Effector CD4-positive, alpha-beta T cell (primary cell): ENCODE results near the gene METTL16.

Experiments used
- DNase-seq: peaks from one replicate; pipeline ENCODE4 v3.0.0-alpha.2; 2020

Gene METTL16

DNA sequence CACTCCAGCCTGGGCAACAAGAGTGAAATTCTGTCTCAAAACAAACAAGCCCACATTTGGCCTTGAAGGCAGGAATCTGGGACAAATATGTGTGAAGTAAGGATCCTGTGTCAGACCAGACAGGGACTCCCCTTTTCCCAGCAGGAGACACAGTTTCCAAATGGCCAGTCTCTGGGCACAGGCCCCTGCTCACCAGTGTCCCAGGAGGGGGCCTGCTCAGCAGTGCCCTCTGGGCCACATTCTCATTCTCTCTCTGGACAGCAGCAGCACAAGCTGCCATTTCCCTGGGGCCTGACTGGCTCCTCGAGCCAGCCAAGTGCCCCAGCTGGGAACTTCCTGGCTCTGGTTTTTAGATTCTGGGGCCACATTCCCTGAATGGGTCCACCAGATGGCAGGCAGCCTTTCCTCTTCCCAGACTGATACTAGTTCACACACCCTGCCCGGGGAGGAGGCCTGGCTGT, 99.1 kb downstream of the METTL16 start:
- no peak for DNase-seq

DNA sequence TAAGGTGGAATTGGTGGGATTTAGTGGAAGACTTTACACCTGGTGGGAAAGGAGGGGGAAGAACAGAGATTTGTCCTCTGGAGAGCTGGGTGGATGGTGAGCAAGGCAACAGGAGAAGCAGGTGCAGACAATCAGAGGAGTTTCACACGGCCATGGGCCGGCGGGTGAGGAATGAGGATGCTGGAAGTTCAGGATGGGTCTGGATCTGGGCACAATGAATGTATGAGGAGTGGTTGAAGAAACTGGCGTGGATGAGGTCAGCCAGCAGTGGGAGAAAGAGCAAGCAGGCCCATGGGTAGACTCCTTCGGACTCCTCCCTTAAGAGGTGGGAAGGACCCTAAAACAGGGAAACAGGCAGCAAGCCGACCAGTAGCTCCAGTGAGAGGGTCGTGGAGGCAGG, 100.7 kb downstream of the METTL16 start:
- DNase-seq: no peak

- no peak for DNase-seq
These were observed 104.5 kb downstream of the METTL16 start for GRCh38 chr17:2406903-2407790.

DNA sequence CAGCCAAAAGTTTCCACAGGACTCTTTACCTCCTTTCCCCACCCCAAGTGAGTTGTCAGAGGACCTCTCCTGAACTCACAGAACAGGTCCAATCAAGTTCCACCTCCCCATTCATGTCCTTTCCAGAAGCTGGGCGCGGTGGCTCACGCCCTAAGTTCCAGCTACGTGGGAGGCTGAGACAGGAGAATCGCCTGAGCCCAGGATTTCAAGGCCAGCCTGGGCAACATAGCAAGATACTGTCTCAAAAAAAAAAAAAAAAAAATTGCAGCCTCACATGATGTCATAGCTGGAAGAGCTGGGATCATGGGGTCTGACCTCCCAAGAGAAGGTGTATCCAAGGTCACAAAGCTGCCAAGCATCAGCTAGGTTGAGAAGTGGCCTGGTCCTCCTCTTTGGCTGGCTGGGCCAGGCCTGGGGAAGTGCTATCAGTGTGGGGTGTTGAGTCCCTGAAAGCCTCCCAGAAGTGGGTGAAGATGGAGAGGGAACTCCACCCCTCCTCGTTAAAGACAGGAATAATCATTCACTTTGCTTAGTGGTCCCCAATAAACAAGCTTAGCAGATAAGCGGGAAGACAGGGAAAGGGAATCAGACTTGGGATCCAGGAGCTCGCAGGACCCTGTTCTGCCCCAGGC, 105.3 kb downstream of the METTL16 start:
- no peak for DNase-seq

- DNase-seq: no peak
These were observed 106.3 kb downstream of the METTL16 start for GRCh38 chr17:2405247-2405926.

DNA sequence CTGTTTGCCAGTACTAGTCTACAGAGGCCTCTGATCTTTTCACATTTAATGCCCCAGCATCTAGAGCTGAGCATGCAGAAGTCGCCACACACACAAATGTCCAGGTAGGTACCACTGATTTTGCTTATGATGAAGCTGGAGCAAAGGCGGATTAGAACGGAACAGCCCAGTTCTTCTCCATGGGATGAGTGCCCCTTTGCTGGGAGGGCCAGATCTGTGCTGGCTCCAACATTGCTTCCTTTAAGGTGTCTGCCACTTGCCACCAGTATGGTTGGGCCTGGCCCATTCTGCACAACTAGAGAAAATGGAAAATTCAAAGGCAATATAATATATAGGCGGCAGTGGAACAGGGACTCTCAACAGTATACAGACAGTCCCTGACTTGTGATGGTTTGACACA, 108.6 kb downstream of the METTL16 start:
- no peak for DNase-seq

GRCh38 chr17:2402544-2402943, 109.1 kb downstream of the METTL16 start:
- DNase-seq: no peak

GRCh38 chr17:2401426-2402221, 110.1 kb downstream of the METTL16 start:
- peak; percentile 99 for DNase-seq

DNA sequence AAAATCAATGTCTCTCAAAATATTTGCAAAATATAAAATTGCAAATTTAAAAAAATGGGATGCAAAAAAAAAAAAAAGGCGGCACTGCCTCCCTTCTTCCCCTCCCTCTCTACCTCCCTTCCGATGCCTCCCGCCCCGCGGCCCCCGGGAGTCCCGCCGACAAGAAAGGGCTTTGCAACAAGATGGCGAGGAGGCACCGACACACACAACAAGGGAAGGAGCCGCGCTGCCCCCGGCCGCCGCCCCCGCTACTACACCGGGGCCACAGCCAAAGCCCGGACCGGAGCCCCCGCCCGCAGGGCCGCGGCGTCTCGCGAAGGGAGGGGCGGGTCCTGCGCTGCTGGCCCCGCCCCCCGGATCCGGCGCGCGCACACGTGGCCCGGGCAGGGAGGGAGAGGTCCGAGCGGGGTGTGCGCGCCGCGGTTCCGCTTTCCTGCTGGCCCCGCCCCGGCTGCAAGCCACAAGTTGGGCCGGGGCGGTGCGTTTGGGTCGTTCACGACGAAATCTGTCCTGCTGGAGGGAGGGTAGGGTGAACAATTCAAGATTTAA, 110.7 kb downstream of the METTL16 start, which contains the start of gene MNT:
Gene MNT (minus strand): TSS at position 184 of the 549 bp plus-strand sequence. CDS start 348 bp downstream, outside the sequence.
- peak; percentile 93 for DNase-seq

- DNase-seq: peak; percentile 46
These were observed 111.2 kb downstream of the METTL16 start for GRCh38 chr17:2400474-2400866.

GRCh38 chr17:2399572-2400473, 111.9 kb downstream of the METTL16 start:
- DNase-seq: peak; percentile 88

DNA sequence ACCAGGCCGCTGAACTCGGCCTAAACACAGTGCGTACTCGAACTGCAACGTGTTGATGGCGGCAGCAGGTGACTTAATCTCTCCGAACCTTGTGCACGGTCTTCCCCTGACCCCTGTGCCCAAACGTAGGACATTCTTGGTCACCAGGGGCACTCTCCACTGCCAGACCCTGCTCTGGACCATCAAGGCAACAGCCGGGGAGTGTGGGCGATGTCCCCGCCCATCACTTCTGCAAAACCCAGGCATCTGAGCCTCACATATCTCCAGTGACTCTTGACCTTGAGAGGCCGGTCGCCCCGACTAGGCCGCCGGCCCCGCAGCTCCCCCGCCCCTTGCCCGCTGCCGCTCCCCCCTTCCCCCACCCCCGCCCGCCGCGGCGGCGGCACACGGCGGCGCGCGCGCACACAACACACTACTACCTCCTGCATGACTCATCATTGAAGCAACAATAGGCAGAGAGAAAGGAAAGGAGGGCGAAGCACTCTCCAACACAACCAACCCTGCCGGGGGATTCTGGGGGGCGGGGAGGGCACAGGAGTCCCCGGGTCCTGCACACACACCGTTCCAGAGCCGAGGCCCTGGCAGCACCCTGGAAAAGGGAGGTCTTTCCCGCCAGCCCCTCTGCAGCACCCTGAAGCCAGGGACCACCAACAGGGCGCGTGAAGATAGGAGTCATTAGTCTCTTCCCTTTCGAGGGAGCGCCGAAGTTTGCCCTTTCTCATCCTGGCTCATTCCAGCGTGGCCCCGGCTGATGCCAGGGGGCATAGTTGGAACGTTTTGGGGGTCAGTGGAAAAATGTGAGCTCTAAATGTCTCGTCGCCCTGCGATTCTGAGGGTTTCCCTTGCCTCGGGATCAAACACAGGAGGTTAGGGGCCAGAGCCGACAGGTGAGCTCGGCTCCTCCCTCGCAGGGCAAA, 112.8 kb downstream of the METTL16 start:
- DNase-seq: peak; percentile 54

- no peak for DNase-seq
These were observed 113.5 kb downstream of the METTL16 start for GRCh38 chr17:2398182-2398581.

DNA sequence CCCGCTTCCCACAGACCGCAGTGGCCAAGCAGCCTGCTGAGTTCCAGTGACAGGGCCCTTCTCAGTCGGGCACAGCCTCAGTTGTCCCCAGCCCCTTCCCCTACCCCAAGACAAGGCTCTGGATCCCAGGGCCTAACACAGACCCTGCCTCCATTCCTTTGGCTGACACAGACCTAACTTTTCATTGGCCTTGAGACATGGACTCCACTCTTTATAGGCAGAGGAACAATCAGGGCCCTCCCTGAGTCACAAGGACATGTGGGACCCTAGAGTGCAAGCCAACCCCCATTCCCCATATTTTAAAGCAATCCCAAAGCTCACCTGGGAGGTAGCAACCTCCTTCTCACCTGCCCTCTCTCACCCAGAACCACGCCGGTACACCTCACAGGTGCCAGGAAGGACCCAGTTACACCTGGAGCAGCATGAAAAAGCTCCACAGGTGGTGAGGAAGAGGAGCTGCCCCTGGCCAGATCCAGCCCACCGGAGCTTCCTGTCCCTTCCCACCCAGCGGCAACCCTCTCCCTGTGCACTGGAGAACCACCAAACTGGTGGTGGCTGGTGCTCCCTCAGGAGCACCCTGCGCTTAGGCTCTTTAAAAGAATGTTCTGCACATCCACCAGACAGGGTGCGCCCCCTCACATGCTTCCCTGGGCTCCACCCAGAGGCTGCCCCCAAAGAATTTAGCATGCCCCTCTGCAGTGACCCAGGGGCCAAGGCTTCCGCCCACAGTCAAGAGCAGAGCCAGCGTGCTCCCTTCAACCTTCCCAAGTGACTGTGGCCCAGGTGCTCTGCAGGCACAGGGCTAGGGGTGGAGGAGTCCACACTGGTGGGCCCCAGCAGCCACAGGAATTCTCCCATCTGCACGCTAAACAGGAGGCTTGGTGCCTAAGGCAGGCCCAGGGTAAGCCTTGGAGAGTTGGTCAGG, 114.2 kb downstream of the METTL16 start:
- no peak for DNase-seq

DNA sequence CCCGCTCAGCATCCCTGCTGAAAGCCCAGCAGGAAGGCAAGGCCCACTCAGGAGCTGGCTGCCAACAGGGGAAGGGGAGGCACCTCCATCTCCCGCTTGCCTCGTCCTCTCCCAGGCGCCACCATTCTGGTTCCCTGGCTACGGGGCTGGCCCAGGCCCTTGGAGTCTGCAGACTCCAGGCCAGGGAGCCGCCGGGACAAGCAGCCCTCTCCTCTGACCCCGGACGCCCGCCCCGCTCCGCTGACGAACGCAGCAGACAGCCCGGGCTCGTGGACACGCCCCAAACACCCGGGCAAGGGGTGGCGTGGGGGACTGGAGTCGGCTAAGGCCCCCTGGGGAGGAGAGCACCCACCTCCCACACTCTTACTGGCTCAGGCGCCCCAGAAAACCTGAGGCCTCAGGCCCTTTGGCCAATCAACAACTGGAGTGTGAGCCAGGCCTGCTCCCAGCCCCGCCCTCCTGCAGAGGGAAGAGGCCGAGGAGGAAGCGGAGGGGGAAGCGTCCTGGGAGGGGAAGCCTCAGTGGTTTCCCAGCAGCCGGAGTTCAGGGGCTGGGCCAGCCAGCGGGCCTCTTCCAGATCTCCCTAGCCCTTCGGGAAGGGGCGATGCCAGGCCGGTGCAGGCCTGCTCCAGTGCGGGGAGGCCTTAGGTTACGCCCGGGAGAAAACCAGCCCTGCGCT, 115.0 kb downstream of the METTL16 start:
- DNase-seq: peak; percentile 33

GRCh38 chr17:2396192-2396567, 115.5 kb downstream of the METTL16 start:
- DNase-seq: no peak

DNA sequence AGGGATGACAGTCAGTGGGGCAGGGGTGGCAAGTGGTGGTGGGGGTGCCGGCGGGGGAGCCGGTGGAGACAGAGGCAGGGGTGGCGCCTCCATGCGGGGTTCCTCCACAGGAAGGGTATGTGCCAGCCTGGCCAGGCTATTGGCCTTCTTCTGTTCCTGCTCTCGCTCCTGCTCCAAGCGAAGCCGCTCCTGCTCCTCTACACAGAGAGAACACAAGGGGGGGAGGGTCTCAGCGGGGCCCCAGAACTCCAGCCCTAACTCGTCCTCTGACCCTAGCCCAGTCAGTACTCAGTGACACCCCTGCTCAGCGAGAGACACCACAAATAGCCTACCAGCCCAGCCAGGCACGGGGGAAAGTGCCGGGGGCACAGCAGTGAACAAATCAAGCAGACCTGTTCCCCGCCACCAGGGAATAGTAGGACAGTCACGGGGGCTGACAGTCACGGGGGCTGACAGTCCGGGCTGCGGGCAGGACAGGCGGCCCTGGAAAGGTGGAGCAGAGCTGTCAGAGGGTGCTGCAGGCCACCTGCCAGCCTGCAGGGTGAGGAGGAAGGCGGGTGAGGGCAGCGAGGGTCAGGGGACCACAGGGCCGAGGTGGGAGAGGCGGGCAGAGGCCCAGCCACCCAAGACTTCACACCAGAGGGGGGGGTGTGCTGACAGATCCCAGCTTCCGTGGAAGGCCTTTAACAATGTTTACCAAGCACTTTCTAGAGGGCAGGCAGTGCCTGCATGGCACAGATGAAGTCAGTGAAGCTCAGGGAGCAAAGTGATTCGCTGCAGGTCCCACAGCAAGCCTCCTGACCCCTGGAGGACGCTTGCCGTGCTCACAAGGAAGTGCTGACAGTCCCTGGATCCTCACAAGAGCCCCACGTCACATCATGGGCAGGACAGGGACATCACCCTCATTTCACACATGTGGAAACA, 116.2 kb downstream of the METTL16 start:
- no peak for DNase-seq
